HG02852 (cell line): Measurements from ENCODE around the gene APOC1.
"Not testable (repeated sequence)": the region's sequence is repeated elsewhere in the genome, so short reads cannot be mapped to it uniquely, and the experiment has no call there.

Experiments used
- ATAC-seq: cut with Tn5 transposase; IDR thresholded peaks from one replicate; pipeline ENCODE4 v1.9.1; 2021; ENCODE audit warnings: mild to moderate bottlenecking, moderate library complexity; ENCODE audit not compliant: unreplicated experiment

Gene APOC1

GRCh38 chr19:44911896-44912295 lies 2.5 kb upstream of the APOC1 start:
- ATAC-seq = not testable (repeated sequence)

- no peak for ATAC-seq
Observed at GRCh38 chr19:44912854-44913253, 1.6 kb upstream of the APOC1 start.

GRCh38 chr19:44913512-44914432 lies 636 bp upstream of the APOC1 start:
- not testable (repeated sequence) for ATAC-seq

GRCh38 chr19:44924243-44924725 lies 9.9 kb downstream of the APOC1 start:
- no peak for ATAC-seq

- no peak for ATAC-seq
Observed at GRCh38 chr19:44925114-44925891, 10.9 kb downstream of the APOC1 start.

- ATAC-seq = not testable (repeated sequence)
Observed at GRCh38 chr19:44926245-44927077, 12.1 kb downstream of the APOC1 start.

GRCh38 chr19:44927746-44928145 lies 13.3 kb downstream of the APOC1 start:
- no peak for ATAC-seq

- ATAC-seq = no peak
Observed at GRCh38 chr19:44930088-44930487, 15.7 kb downstream of the APOC1 start.

GRCh38 chr19:44931541-44931940 lies 17.1 kb downstream of the APOC1 start:
- no peak for ATAC-seq

- no peak for ATAC-seq
Observed at GRCh38 chr19:44939668-44940067, 25.3 kb downstream of the APOC1 start.

- ATAC-seq = no peak
Observed at GRCh38 chr19:44942067-44942571, 27.7 kb downstream of the APOC1 start, which contains the start of gene APOC4. APOC4 (plus strand) TSS chr19:44942237; CDS start chr19:44942278, 41 bp downstream.

- ATAC-seq = peak; percentile 64
Observed at GRCh38 chr19:44943801-44944249, 29.4 kb downstream of the APOC1 start.

GRCh38 chr19:44947041-44947581 lies 32.7 kb downstream of the APOC1 start:
- no peak for ATAC-seq

GRCh38 chr19:44948237-44948636 lies 33.8 kb downstream of the APOC1 start:
- no peak for ATAC-seq

- ATAC-seq = no peak
Observed at GRCh38 chr19:44948763-44949374, 34.5 kb downstream of the APOC1 start.

GRCh38 chr19:44949550-44949949 lies 35.1 kb downstream of the APOC1 start:
- ATAC-seq = no peak

- ATAC-seq = no peak
Observed at GRCh38 chr19:44951179-44952159, 37.1 kb downstream of the APOC1 start.

- no peak for ATAC-seq
Observed at GRCh38 chr19:44954278-44954648, 39.9 kb downstream of the APOC1 start.
